H1 (cell line): Measurements from ENCODE around the gene CRYBG1. TPM values are rescaled to one million over a fixed set of nuclear protein-coding genes. Genes with fewer than 3 reads are reported as not detected.
A peak's percentile ranks its signal among the peaks of the same experiment; 100 is the strongest.

Experiments
- CTCF ChIA-PET: fragments of 300-600 bp; sonication (Branson Sonifier 250); formaldehyde crosslinking; loops from one replicate; lab custom pipeline; 2021; ENCODE audit not compliant: partially characterized antibody; lab: Charles Lee
- POLR2A ChIA-PET: fragments of 300-600 bp; sonication (Branson Sonifier 250); formaldehyde crosslinking; loops from one replicate; lab custom pipeline; 2021; ENCODE audit warnings: inconsistent platforms; ENCODE audit not compliant: partially characterized antibody; lab: Charles Lee
- DNase-seq, 2 experiments: peaks; one replicate each; pipeline versions ENCODE4 v3.0.0 to v3.0.0-alpha.2; 2010 to 2022; ENCODE audit warnings: low spot score in 2 of 2, low read depth in 1 of 2, mixed read lengths in 1 of 2
- FAIRE-seq: peaks from 2 replicates; lab custom pipeline; 2011; peaks lifted over from hg19 to GRCh38; lab: Jason Lieb, UNC
- H2AFZ ChIP-seq: 2 replicates; pipeline ENCODE4 v1.8.1; 2012; ENCODE audit warnings: low read length, inconsistent platforms
- H2AK5ac ChIP-seq: 2 replicates; pipeline ENCODE4 v1.6.1; 2013; ENCODE audit warnings: low read depth, low read length
- H2BK120ac ChIP-seq: replicated peaks from 2 replicates; pipeline ENCODE3; 2013; ENCODE audit warnings: low read depth, low read length, inconsistent platforms
- H2BK12ac ChIP-seq: 2 replicates; pipeline ENCODE4 v1.6.1; 2013; ENCODE audit warnings: low read depth, low read length
- H2BK15ac ChIP-seq: 2 replicates; pipeline ENCODE4 v1.6.1; 2013; ENCODE audit warnings: low read length
- H2BK20ac ChIP-seq: 2 replicates; pipeline ENCODE4 v1.6.1; 2013; ENCODE audit warnings: low read length
- H2BK5ac ChIP-seq: 2 replicates; pipeline ENCODE4 v1.6.1; 2013; ENCODE audit warnings: low read depth, low read length
- H3K14ac ChIP-seq: 2 replicates; pipeline ENCODE4 v1.6.1; 2013; ENCODE audit warnings: inconsistent platforms; ENCODE audit not compliant: insufficient read length
- H3K18ac ChIP-seq: 2 replicates; pipeline ENCODE4 v1.6.1; 2013; ENCODE audit warnings: low read length; ENCODE audit errors: extremely low read depth
- H3K23ac ChIP-seq: 2 replicates; pipeline ENCODE4 v1.6.1; 2013; ENCODE audit warnings: inconsistent platforms; ENCODE audit not compliant: insufficient read length
- H3K23me2 ChIP-seq: 2 replicates; pipeline ENCODE4 v1.6.1; 2013; ENCODE audit warnings: low read depth, low read length
- H3K27ac ChIP-seq: 2 replicates; pipeline ENCODE4 v1.6.1; 2011; ENCODE audit warnings: low read depth, low read length, inconsistent platforms
- H3K27me3 ChIP-seq, 4 experiments: replicated peaks in 1 of 4; 1 replicate in 1 of 4; 2 replicates in 3 of 4; pipeline versions ENCODE4 v1.6.1 to v1.8.1; 2011 to 2013; ENCODE audit warnings: low read length in 3 of 4, mild to moderate bottlenecking in 3 of 4, inconsistent platforms in 2 of 4, mixed read lengths in 2 of 4, moderate library complexity in 1 of 4; ENCODE audit not compliant: control insufficient read depth in 3 of 4, insufficient read depth in 3 of 4; ENCODE audit errors: extremely low read depth in 1 of 4
- H3K36me3 ChIP-seq, 4 experiments: 2 replicates each; pipeline versions ENCODE4 v1.6.1 to v1.8.1; 2011 to 2013; ENCODE audit warnings: mild to moderate bottlenecking in 4 of 4, low read length in 3 of 4, moderate library complexity in 2 of 4, control low read depth in 1 of 4, inconsistent platforms in 1 of 4; ENCODE audit not compliant: insufficient read depth in 4 of 4, control insufficient read depth in 2 of 4
- H3K4ac ChIP-seq: replicated peaks from 2 replicates; pipeline ENCODE3; 2013; ENCODE audit warnings: low read length, low read depth, mixed read lengths, inconsistent platforms; ENCODE audit not compliant: insufficient read length
- H3K4me1 ChIP-seq, 4 experiments: replicated peaks in 1 of 4; 1 replicate in 1 of 4; 2 replicates in 3 of 4; pipeline versions ENCODE4 v1.6.1 to v1.8.1; 2011 to 2013; ENCODE audit warnings: low read length in 3 of 4, inconsistent platforms in 2 of 4, mixed read lengths in 1 of 4; ENCODE audit not compliant: insufficient read depth in 4 of 4, control insufficient read depth in 3 of 4
- H3K4me2 ChIP-seq, 2 experiments: 2 replicates each; pipeline versions ENCODE4 v1.6.1 to v1.8.1; 2011 to 2013; ENCODE audit warnings: low read depth in 2 of 2, low read length in 2 of 2, control low read depth in 1 of 2, inconsistent platforms in 1 of 2, mild to moderate bottlenecking in 1 of 2; ENCODE audit not compliant: insufficient read depth in 1 of 2
- H3K4me3 ChIP-seq, 4 experiments: fragments of 200-600, 300-600 bp in 1 of 4; sonication (generic), shearing (Covaris generic), sonication (Bioruptor Twin) in 1 of 4; 2 replicates each; pipeline versions ENCODE4 v1.5.1 to v1.8.1; 2011 to 2016; ENCODE audit warnings: low read length in 4 of 4, low read depth in 3 of 4, control low read depth in 2 of 4, inconsistent platforms in 2 of 4, mild to moderate bottlenecking in 2 of 4, mixed read lengths in 1 of 4, moderate library complexity in 1 of 4; ENCODE audit not compliant: insufficient read depth in 2 of 4; ENCODE audit errors: extremely low read depth in 1 of 4
- H3K56ac ChIP-seq: replicated peaks from 2 replicates; pipeline ENCODE3; 2013; ENCODE audit warnings: low read depth, mild to moderate bottlenecking, mixed read lengths, low read length, inconsistent platforms; ENCODE audit not compliant: insufficient read length
- H3K79me1 ChIP-seq: 2 replicates; pipeline ENCODE4 v1.6.1; 2013; ENCODE audit warnings: low read depth, low read length, control low read depth
- H3K79me2 ChIP-seq, 2 experiments: 2 replicates each; pipeline versions ENCODE4 v1.6.1 to v1.8.1; 2012 to 2013; ENCODE audit warnings: low read length in 2 of 2, mild to moderate bottlenecking in 2 of 2, inconsistent platforms in 1 of 2; ENCODE audit not compliant: insufficient read depth in 2 of 2, control insufficient read depth in 1 of 2
- H3K9ac ChIP-seq, 4 experiments: replicated peaks in 1 of 4; 1 replicate in 1 of 4; 2 replicates in 3 of 4; pipeline versions ENCODE4 v1.6.1 to v1.8.1; 2011 to 2013; ENCODE audit warnings: low read depth in 3 of 4, low read length in 3 of 4, control low read depth in 2 of 4, mild to moderate bottlenecking in 2 of 4, moderate library complexity in 2 of 4, inconsistent platforms in 1 of 4; ENCODE audit errors: extremely low read depth in 1 of 4
- H3K9me3 ChIP-seq, 2 experiments: 2 replicates each; pipeline versions ENCODE4 v1.6.1 to v1.8.1; 2012 to 2013; ENCODE audit warnings: mild to moderate bottlenecking in 2 of 2, moderate library complexity in 2 of 2, control low read depth in 1 of 2, inconsistent platforms in 1 of 2, low read depth in 1 of 2, low read length in 1 of 2, mixed read lengths in 1 of 2; ENCODE audit not compliant: insufficient read depth in 2 of 2
- H4K20me1 ChIP-seq, 2 experiments: replicated peaks in 1 of 2; 2 replicates each; pipeline versions ENCODE3 to v1.8.1; 2011 to 2013; ENCODE audit warnings: inconsistent platforms in 2 of 2, low read length in 2 of 2, mild to moderate bottlenecking in 1 of 2; ENCODE audit not compliant: insufficient read depth in 2 of 2, control insufficient read depth in 1 of 2
- H4K5ac ChIP-seq: 2 replicates; pipeline ENCODE4 v1.6.1; 2013; ENCODE audit warnings: low read length, low read depth, mixed read lengths, inconsistent platforms; ENCODE audit not compliant: insufficient read length
- H4K8ac ChIP-seq: 2 replicates; pipeline ENCODE4 v1.8.0; 2013; ENCODE audit warnings: mild to moderate bottlenecking, moderate library complexity, low read length, inconsistent platforms; ENCODE audit not compliant: insufficient read depth; ENCODE audit errors: extremely low read depth
- H4K91ac ChIP-seq: replicated peaks from 2 replicates; pipeline ENCODE3; 2013; ENCODE audit warnings: low read length, mixed read lengths, inconsistent platforms; ENCODE audit not compliant: insufficient read length
- KDM1A ChIP-seq: fragments of 200-600, 300-600 bp; sonication (generic); IDR thresholded peaks from 2 replicates; pipeline ENCODE4 v1.7.1; 2016; ENCODE audit warnings: mild to moderate bottlenecking, low read length, borderline replicate concordance
- POU5F1 ChIP-seq: IDR thresholded peaks from 2 replicates; pipeline ENCODE4 v1.6.1; 2011; ENCODE audit warnings: low read depth, mild to moderate bottlenecking, low read length, moderate library complexity
- SP4 ChIP-seq: IDR thresholded peaks from 2 replicates; pipeline ENCODE4 v1.6.1; 2012; ENCODE audit warnings: low read length, inconsistent platforms
- WGBS, 2 experiments: shearing (Covaris generic) in 1 of 2; methylation state at CpG; one replicate each; pipeline versions ENCODE4 v1.1.6 to v1.1.7; 2013 to 2015; ENCODE audit warnings: low lambda C conversion rate in 2 of 2, mixed read lengths in 2 of 2, inconsistent platforms in 1 of 2, low coverage in 1 of 2, missing lambda C conversion rate in 1 of 2; ENCODE audit not compliant: insufficient replicate concordance in 2 of 2, insufficient coverage in 1 of 2, insufficient read length in 1 of 2; ENCODE audit errors: extremely low coverage in 1 of 2, missing lambda C conversion rate in 1 of 2; 5-methylcytosine and 5-hydroxymethylcytosine counted together
- polyA plus RNA-seq, 7 experiments: library from polyadenylated mRNA; depleted of rRNA in 3 of 7; stranded (reverse) in 5 of 7; unstranded in 2 of 7; fragments of >200 nt in 5 of 7; fragments of 200-250 nt in 2 of 7; gene quantifications; 1 replicate in 5 of 7; 2 replicates in 1 of 7; 4 replicates in 1 of 7; pipeline versions ENCODE4 v1.2.1 to v1.2.3, GENCODE V29; 2011 to 2013; ENCODE audit warnings: missing spikeins in 2 of 7, mixed read lengths in 2 of 7
- total RNA-seq: library from RNA; stranded (reverse); fragmentation: NEBNext Ultra II Directional; extraction: Animal tissue kit (Norgen Biotek cat#: 25700); gene quantifications from 2 replicates; pipeline ENCODE4 v1.2.1, GENCODE V29; 2021

CRYBG1 gene
- total and polyA plus RNA-seq, 2 of the 8 experiments (the other 6 are each of a cell fraction or from before 2014, with no cell fraction given) = 2.2 to 11.6 TPM

GRCh38 chr6:106476331-106477105 lies 116.0 kb downstream of the CRYBG1 start:
- Histone ChIP-seq H2BK20ac (no peak overlapping the region), H3K9ac (no peak overlapping the region), H4K20me1 (no peaks in the 10 kb centered on the region), H3K4me2 (no peak overlapping the region), H3K18ac (no peak overlapping the region), H3K23ac (no peak overlapping the region), H4K8ac (no peak overlapping the region), H3K4me1 (no peaks in the 10 kb centered on the region), H2BK120ac (no peak overlapping the region), H3K4me3 (no peak overlapping the region), H2BK15ac (no peak overlapping the region), H3K27ac (no peak overlapping the region), H3K36me3 (no peaks in the 10 kb centered on the region), H3K14ac (no peak overlapping the region), H2AK5ac (no peak overlapping the region), H3K9me3 (no peaks in the 10 kb centered on the region), H3K27me3 (no peaks in the 10 kb centered on the region), H3K79me2 (no peaks in the 10 kb centered on the region), H2BK12ac (no peak overlapping the region), H2AFZ (no peak overlapping the region), H3K4ac (no peak overlapping the region), H4K5ac (no peak overlapping the region), H3K79me1 (no peaks in the 10 kb centered on the region), H4K91ac (no peak overlapping the region), H3K23me2 (no peaks in the 10 kb centered on the region; the same call in 1 of the 2 replicates), H2BK5ac (no peak overlapping the region), H3K56ac (no peak overlapping the region)
- ChIA-PET CTCF (interaction anchor here (1.2 to 1.9 kb wide), 3 partner anchors 33 to 131 kb away, joined by 3 to 7 read pairs (median 4); no protein-coding TSS in a partner anchor), POLR2A (no interaction called here)
- DNase-seq (no peak), FAIRE-seq (no peak)
- 85% methylated on average over 2 of the region's 2 CpGs; no CpG with 5 or more reads in 1 of the 2 experiments for WGBS, 2 experiments
- no peak for TF ChIP-seq SP4
- peak; percentile 53; the same call in 1 of the 2 replicates for TF ChIP-seq KDM1A
- no peak for TF ChIP-seq POU5F1
